ENCODE data around the gene GEMIN5. TPM values are rescaled to one million over a fixed set of nuclear protein-coding genes. Genes with fewer than 3 reads are reported as not detected.

GEMIN5 gene
- total RNA-seq, 5 donors from 2014 or later (not counting 1 experiment from before 2014, with no cell fraction given) = 6.8 to 17.6 (median 14.8) TPM

DNA sequence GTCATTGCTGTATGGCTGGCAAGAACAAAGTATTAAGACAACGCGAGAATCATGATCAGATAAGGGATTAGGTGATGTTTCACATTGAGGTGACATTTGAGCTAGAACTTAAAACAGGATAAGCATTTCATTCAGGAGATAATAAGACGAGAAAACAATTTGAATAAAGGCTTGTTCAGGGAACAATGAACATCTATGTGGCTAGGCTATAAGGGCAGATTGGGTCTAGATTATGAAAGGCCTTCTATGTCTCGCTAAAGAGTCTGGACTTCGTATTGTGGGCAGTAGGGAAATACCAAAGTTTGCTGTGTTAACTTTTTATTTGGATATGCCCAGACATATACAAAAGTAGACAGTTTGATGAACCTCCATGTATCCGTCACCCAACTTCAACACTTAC is 9.8 kb upstream of the GEMIN5 start:
- peaks cover 17% of the 10 kb centered on the region for H3K36me3 Mint-ChIP-seq
- ATAC-seq (replicated peaks in 1 of 4) (no peak), DNase-seq (no peak)
- peaks cover 3% of the 10 kb centered on the region in 2 experiments for H3K4me1 ChIP-seq (ENCODE audit: control insufficient read depth in 1 of 2, extremely low read depth in 1 of 2, insufficient read depth in 2 of 2, low read length in 2 of 2)
- WGBS (ENCODE audit: insufficient coverage) = 79% methylated on average over 4 of the region's 6 CpGs
- H3K4me3 ChIP-seq (ENCODE audit: control insufficient read depth in 1 of 2, extremely low read depth in 1 of 2, low read length in 1 of 2) = no peak overlapping the region
- H3K27ac ChIP-seq (ENCODE audit: low read length) = no peak overlapping the region
- H3K27me3 Mint-ChIP-seq = no peaks in the 10 kb centered on the region
- H3K9me3 Mint-ChIP-seq = no peaks in the 10 kb centered on the region
- H3K4me3 Mint-ChIP-seq = no peak overlapping the region
- peaks cover 10 to 15% of the 10 kb centered on the region in 2 donors for H3K36me3 ChIP-seq (ENCODE audit: control insufficient read depth in 2 of 2, extremely low read depth in 1 of 2, insufficient read depth in 1 of 2, low read length in 1 of 2)
- POLR2A ChIA-PET = no interaction called here
- CTCF ChIA-PET = interaction anchor here in 1 of 2 donors (0.6 kb wide), 1 partner anchor 22 kb away, joined by 4 read pairs; no protein-coding TSS in a partner anchor
- H3K27me3 ChIP-seq (replicated peaks in 1 of 2; ENCODE audit: control insufficient read depth in 2 of 2, extremely low read depth in 1 of 2, insufficient read depth in 2 of 2, low read length in 1 of 2) = no peaks in the 10 kb centered on the region
- H3K9me3 ChIP-seq = no peaks in the 10 kb centered on the region
- no peak overlapping the region for H3K27ac Mint-ChIP-seq
- H3K4me1 Mint-ChIP-seq = peaks cover 38 to 44% (median 39%) of the 10 kb centered on the region in 3 donors

DNA sequence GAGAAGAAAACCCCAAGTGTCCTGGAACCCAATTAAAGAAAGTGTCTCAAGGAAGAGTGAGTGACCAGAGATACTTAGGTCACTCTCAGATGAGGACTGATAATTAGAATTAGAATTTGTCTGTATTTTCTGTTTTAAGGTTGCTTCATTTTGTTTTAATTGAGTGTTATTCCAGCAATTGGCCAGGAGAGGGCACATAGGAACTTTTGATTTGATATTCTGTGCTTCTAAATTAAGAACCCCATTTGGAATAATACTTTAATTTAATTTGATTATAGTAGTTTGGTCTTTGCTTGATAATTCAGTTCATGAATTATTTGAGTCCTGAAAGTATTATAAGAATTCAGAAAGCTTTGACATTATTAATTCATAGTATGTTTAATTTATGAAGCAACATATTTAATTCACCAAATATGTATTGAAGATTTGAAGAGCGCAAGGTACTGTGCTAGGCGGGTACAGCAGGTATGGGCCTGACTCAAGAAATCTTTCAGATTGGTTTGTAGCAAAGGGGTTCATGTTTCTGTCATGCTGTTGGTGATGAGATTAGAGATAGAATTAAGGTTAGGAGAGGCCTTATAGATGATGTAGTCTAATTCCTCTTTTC is 7.8 kb upstream of the GEMIN5 start:
- Mint-ChIP-seq H3K4me3 (no peak overlapping the region), H3K36me3 (peaks cover 14% of the 10 kb centered on the region), H3K27ac (no peak overlapping the region), H3K27me3 (no peaks in the 10 kb centered on the region), H3K9me3 (no peaks in the 10 kb centered on the region), H3K4me1 (peaks cover 53 to 57% (median 54%) of the 10 kb centered on the region in 3 donors)
- H3K27me3 ChIP-seq (replicated peaks in 1 of 2; ENCODE audit: control insufficient read depth in 2 of 2, extremely low read depth in 1 of 2, insufficient read depth in 2 of 2, low read length in 1 of 2) = no peaks in the 10 kb centered on the region
- ATAC-seq (replicated peaks in 1 of 4) (no peak), DNase-seq (peak in 1 of 35 experiments; percentile 46)
- H3K4me1 ChIP-seq (ENCODE audit: control insufficient read depth in 1 of 2, extremely low read depth in 1 of 2, insufficient read depth in 2 of 2, low read length in 2 of 2) = peaks cover 3 to 19% of the 10 kb centered on the region in 2 experiments
- peaks cover 7 to 15% of the 10 kb centered on the region in 2 donors for H3K36me3 ChIP-seq (ENCODE audit: control insufficient read depth in 2 of 2, extremely low read depth in 1 of 2, insufficient read depth in 1 of 2, low read length in 1 of 2)
- WGBS (ENCODE audit: insufficient coverage) = no CpG with 5 or more reads among the region's 2 CpGs
- H3K9me3 ChIP-seq = no peaks in the 10 kb centered on the region
- ChIA-PET CTCF (interaction anchor here (0.5 to 0.7 kb wide), 3 partner anchors 7 to 498 kb away, joined by 3 to 4 read pairs (median 4); no protein-coding TSS in a partner anchor), POLR2A (no interaction called here)
- H3K27ac ChIP-seq (ENCODE audit: low read length) = no peak overlapping the region
- H3K4me3 ChIP-seq (ENCODE audit: control insufficient read depth in 1 of 2, extremely low read depth in 1 of 2, low read length in 1 of 2) = no peak overlapping the region

DNA sequence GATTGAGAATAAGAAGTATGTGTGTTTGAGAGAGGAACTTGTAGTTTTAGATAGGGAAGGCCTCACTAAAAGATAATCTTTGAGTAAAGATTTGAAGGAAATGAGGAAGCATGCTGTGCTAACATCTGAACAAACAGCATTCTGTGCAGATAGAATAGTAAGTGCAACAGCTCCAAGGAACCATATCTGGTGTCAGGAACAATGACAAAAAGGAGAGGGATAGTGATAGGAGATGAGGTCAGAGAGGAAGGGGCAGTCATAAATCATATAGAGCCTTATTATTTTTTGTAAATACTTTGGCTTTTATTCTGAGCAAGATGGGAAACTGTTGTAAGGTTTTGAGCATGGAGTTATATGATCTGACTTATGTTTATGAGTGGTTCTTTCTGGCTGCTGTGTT is 6.7 kb upstream of the GEMIN5 start:
- H3K27me3 ChIP-seq (replicated peaks in 1 of 2; ENCODE audit: control insufficient read depth in 2 of 2, extremely low read depth in 1 of 2, insufficient read depth in 2 of 2, low read length in 1 of 2) = no peaks in the 10 kb centered on the region
- CTCF ChIA-PET = interaction anchor here in 1 of 2 donors (0.7 kb wide), 1 partner anchor 9 kb away, joined by 7 read pairs; no protein-coding TSS in a partner anchor
- no peak overlapping the region for H3K4me3 ChIP-seq (ENCODE audit: control insufficient read depth in 1 of 2, extremely low read depth in 1 of 2, low read length in 1 of 2)
- Mint-ChIP-seq H3K36me3 (peaks cover 7% of the 10 kb centered on the region), H3K27ac (no peak overlapping the region), H3K4me3 (no peak overlapping the region), H3K27me3 (no peaks in the 10 kb centered on the region), H3K4me1 (peaks cover 53 to 57% (median 54%) of the 10 kb centered on the region in 3 donors), H3K9me3 (no peaks in the 10 kb centered on the region)
- POLR2A ChIA-PET = no interaction called here
- no peak overlapping the region for H3K27ac ChIP-seq (ENCODE audit: low read length)
- H3K9me3 ChIP-seq = no peaks in the 10 kb centered on the region
- no peak for ATAC-seq (replicated peaks in 1 of 4)
- H3K36me3 ChIP-seq (ENCODE audit: control insufficient read depth in 2 of 2, extremely low read depth in 1 of 2, insufficient read depth in 1 of 2, low read length in 1 of 2) = peaks cover 7 to 15% of the 10 kb centered on the region in 2 donors
- peaks cover 10 to 22% of the 10 kb centered on the region in 2 experiments for H3K4me1 ChIP-seq (ENCODE audit: control insufficient read depth in 1 of 2, extremely low read depth in 1 of 2, insufficient read depth in 2 of 2, low read length in 2 of 2)
- no peak for DNase-seq

DNA sequence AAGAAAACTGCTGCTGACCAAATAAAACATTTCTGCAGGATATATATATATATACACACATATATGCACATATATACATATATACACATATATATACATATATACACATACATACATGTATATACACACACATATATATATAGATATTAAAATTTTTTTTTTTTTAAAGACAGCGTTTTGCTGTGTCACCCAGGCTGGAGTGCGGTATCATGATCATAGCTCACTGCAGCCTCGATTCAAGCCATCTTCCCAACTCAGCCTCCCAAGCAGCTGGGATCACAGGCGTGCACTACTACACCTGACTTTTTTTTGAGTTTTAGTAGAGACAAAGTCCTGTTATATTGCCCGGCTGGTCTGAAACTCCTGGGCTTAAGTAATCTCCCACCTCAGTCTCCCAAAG is 5.5 kb upstream of the GEMIN5 start:
- H3K36me3 Mint-ChIP-seq = peaks cover 4% of the 10 kb centered on the region
- H3K4me1 Mint-ChIP-seq = peaks cover 43 to 54% (median 49%) of the 10 kb centered on the region in 3 donors
- no peak overlapping the region for H3K4me3 ChIP-seq (ENCODE audit: control insufficient read depth in 1 of 2, extremely low read depth in 1 of 2, low read length in 1 of 2)
- peaks cover 11 to 22% of the 10 kb centered on the region in 2 experiments for H3K4me1 ChIP-seq (ENCODE audit: control insufficient read depth in 1 of 2, extremely low read depth in 1 of 2, insufficient read depth in 2 of 2, low read length in 2 of 2)
- H3K27me3 ChIP-seq (replicated peaks in 1 of 2; ENCODE audit: control insufficient read depth in 2 of 2, extremely low read depth in 1 of 2, insufficient read depth in 2 of 2, low read length in 1 of 2) = no peaks in the 10 kb centered on the region
- H3K27ac ChIP-seq (ENCODE audit: low read length) = no peak overlapping the region
- WGBS (ENCODE audit: insufficient coverage) = 100% methylated on average over 2 of the region's 5 CpGs
- ChIA-PET POLR2A (no interaction called here), CTCF (interaction anchor here in 1 of 2 donors (0.6 kb wide), 1 partner anchor 27 kb away, joined by 3 read pairs; no protein-coding TSS in a partner anchor)
- no peak for DNase-seq
- H3K27ac Mint-ChIP-seq = no peak overlapping the region
- H3K9me3 ChIP-seq = no peaks in the 10 kb centered on the region
- H3K27me3 Mint-ChIP-seq = no peaks in the 10 kb centered on the region
- no peaks in the 10 kb centered on the region for H3K9me3 Mint-ChIP-seq
- ATAC-seq (replicated peaks in 1 of 4) = no peak
- H3K4me3 Mint-ChIP-seq = no peak overlapping the region
- peaks cover 7 to 15% of the 10 kb centered on the region in 2 donors for H3K36me3 ChIP-seq (ENCODE audit: control insufficient read depth in 2 of 2, extremely low read depth in 1 of 2, insufficient read depth in 1 of 2, low read length in 1 of 2)

DNA sequence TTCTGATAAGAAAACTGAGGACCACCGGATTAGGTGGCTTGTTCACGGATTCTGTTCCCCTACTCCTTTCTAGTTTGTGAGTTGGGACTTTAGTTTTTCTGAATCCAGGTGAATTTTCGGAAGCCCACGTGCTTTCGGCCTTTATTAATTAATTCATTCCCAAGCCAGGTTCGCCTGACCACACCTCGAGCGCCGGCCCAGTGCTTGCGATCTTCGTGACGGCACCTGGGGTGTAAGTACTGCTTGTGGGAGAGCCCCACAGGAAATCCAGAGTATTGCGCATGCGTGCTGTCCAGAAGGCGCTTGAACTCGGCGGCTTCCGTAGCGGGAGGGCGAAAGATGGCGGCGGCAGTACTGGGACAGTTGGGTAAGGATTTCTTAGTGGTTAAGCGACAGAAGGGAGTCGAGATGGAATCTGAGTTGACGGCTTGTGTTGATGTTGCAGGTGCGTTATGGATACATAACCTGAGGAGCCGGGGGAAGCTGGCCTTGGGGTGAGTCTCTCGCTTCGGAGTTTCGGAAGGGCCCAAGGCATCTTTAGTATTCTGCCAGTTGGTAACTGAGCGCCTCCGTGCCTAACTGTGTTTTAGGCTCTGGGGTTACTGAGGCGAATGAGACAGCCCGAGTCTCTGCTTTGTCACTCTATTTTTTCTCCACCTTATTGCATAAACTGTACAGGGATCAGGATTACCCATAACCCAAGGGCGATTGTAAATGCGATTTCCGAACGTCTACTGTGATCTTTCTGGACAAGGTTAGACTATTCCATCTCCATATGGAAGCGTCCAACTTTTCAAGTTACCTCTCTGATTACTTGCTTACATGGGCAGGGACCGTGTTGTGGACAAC is 3.0 kb upstream of the GEMIN5 start, which contains the start of gene MRPL22:
MRPL22 (plus strand) TSS at position 302 of the 849 bp plus-strand sequence; CDS start at position 340, 38 bp downstream.
- peak; percentile 63 to 79 (median 66) for ATAC-seq (replicated peaks in 1 of 4)
- WGBS (ENCODE audit: insufficient coverage) = 0% methylated on average over 34 of the region's 40 CpGs
- Mint-ChIP-seq H3K27me3 (no peaks in the 10 kb centered on the region), H3K4me3 (peak within 1 kb of the TSS; percentile 91 to 100 (median 92)), H3K36me3 (no peaks in the 10 kb centered on the region), H3K4me1 (peaks cover 49 to 58% (median 55%) of the 10 kb centered on the region in 3 donors), H3K9me3 (no peaks in the 10 kb centered on the region), H3K27ac (peak within 1 kb of the TSS; percentile 89 to 99)
- Histone ChIP-seq H3K4me1 (ENCODE audit: control insufficient read depth in 1 of 2, extremely low read depth in 1 of 2, insufficient read depth in 2 of 2, low read length in 2 of 2) (peaks cover 26 to 30% of the 10 kb centered on the region in 2 experiments), H3K4me3 (ENCODE audit: control insufficient read depth in 1 of 2, extremely low read depth in 1 of 2, low read length in 1 of 2) (peak within 1 kb of the TSS; percentile 73 to 95), H3K27me3 (replicated peaks in 1 of 2; ENCODE audit: control insufficient read depth in 2 of 2, extremely low read depth in 1 of 2, insufficient read depth in 2 of 2, low read length in 1 of 2) (no peaks in the 10 kb centered on the region), H3K27ac (ENCODE audit: low read length) (peak within 1 kb of the TSS; percentile 70), H3K9me3 (no peaks in the 10 kb centered on the region), H3K36me3 (ENCODE audit: control insufficient read depth in 2 of 2, extremely low read depth in 1 of 2, insufficient read depth in 1 of 2, low read length in 1 of 2) (peaks cover 7 to 12% of the 10 kb centered on the region in 2 donors)
- DNase-seq = peak; percentile 86 to 97 (median 92)
- ChIA-PET CTCF (interaction anchor here in 1 of 2 donors (0.6 kb wide), 1 partner anchor 291 kb away, joined by 3 read pairs; no protein-coding TSS in a partner anchor), POLR2A (interaction anchor here in 1 of 2 donors (0.6 kb wide), 1 partner anchor 74 kb away, joined by 3 read pairs; no protein-coding TSS in a partner anchor)

DNA sequence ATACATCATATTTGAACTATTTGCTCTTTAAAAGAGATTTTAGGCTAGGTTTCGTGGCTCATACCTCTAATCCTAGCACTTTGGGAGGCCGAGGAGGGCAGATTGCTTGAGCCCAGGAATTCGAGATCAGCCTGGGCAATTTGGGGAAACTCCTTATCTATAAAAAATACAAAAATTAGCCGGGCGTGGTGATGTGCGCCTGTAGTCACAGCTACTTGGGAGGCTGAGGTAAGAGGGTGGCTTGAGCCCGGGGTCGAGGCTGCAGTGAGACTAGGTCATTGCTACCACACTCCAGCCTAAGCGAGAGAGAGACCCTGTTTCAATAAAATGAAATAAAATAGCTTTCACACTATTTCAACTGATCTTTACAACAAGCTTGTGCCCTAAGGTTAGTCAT is 2.4 kb upstream of the GEMIN5 start:
- Mint-ChIP-seq H3K27me3 (no peaks in the 10 kb centered on the region), H3K9me3 (no peaks in the 10 kb centered on the region), H3K27ac (peak overlapping the region; percentile 89 to 99), H3K4me3 (peak overlapping the region; percentile 91 to 100 (median 92)), H3K36me3 (peaks cover 2% of the 10 kb centered on the region), H3K4me1 (peaks cover 51 to 64% (median 60%) of the 10 kb centered on the region in 3 donors)
- Histone ChIP-seq H3K36me3 (ENCODE audit: control insufficient read depth in 2 of 2, extremely low read depth in 1 of 2, insufficient read depth in 1 of 2, low read length in 1 of 2) (peaks cover 7 to 12% of the 10 kb centered on the region in 2 donors), H3K9me3 (no peaks in the 10 kb centered on the region), H3K4me3 (ENCODE audit: control insufficient read depth in 1 of 2, extremely low read depth in 1 of 2, low read length in 1 of 2) (peak overlapping the region; percentile 73 to 95), H3K27ac (ENCODE audit: low read length) (peak overlapping the region; percentile 70), H3K4me1 (ENCODE audit: control insufficient read depth in 1 of 2, extremely low read depth in 1 of 2, insufficient read depth in 2 of 2, low read length in 2 of 2) (peaks cover 24 to 28% of the 10 kb centered on the region in 2 experiments), H3K27me3 (replicated peaks in 1 of 2; ENCODE audit: control insufficient read depth in 2 of 2, extremely low read depth in 1 of 2, insufficient read depth in 2 of 2, low read length in 1 of 2) (no peaks in the 10 kb centered on the region)
- CTCF ChIA-PET = no interaction called here
- no CpG with 5 or more reads among the region's 9 CpGs for WGBS (ENCODE audit: insufficient coverage)
- POLR2A ChIA-PET = interaction anchor here in 1 of 2 donors (0.6 kb wide), 1 partner anchor 73 kb away, joined by 3 read pairs; no protein-coding TSS in a partner anchor
- peak in 1 of 35 experiments; percentile 2 for DNase-seq
- no peak for ATAC-seq (replicated peaks in 1 of 4)

Data from T-cell (primary cell).